Ishikawa (cell line): ENCODE data around the gene CCDC34.

Source experiments
- CEBPB ChIP-seq: IDR thresholded peaks from 2 replicates; pipeline ENCODE4 v1.6.1; 2012
- CREB1 ChIP-seq: IDR thresholded peaks from 2 replicates; pipeline ENCODE4 v1.6.1; 2012; ENCODE audit warnings: low read depth
- EGR1 ChIP-seq: IDR thresholded peaks from 2 replicates; pipeline ENCODE4 v1.6.1; 2012
- EP300 ChIP-seq: IDR thresholded peaks from 2 replicates; pipeline ENCODE4 v1.6.1; 2012; ENCODE audit warnings: borderline replicate concordance
- FOXM1 ChIP-seq: IDR thresholded peaks from 2 replicates; pipeline ENCODE4 v1.6.1; 2012; ENCODE audit warnings: low read depth, borderline replicate concordance
- MAX ChIP-seq: IDR thresholded peaks from 2 replicates; pipeline ENCODE4 v1.6.1; 2012
- NFIC ChIP-seq: IDR thresholded peaks from 2 replicates; pipeline ENCODE4 v1.6.1; 2012
- RAD21 ChIP-seq: IDR thresholded peaks from 2 replicates; pipeline ENCODE4 v1.6.1; 2012; ENCODE audit warnings: low read depth
- REST ChIP-seq: IDR thresholded peaks from 2 replicates; pipeline ENCODE4 v1.6.1; 2012; ENCODE audit warnings: low read depth, mild to moderate bottlenecking
- TAF1 ChIP-seq: IDR thresholded peaks from 2 replicates; pipeline ENCODE4 v1.6.1; 2012; ENCODE audit warnings: low read depth, mild to moderate bottlenecking
- TCF12 ChIP-seq: IDR thresholded peaks from 2 replicates; pipeline ENCODE4 v1.6.1; 2012; ENCODE audit warnings: low read depth
- TEAD4 ChIP-seq: IDR thresholded peaks from 2 replicates; pipeline ENCODE4 v1.6.1; 2012

GRCh38 chr11:27401280-27401832 is 38.3 kb upstream of the CCDC34 start:
- TF ChIP-seq EGR1 (no peak), EP300 (no peak), TEAD4 (no peak), MAX (no peak), CEBPB (no peak), FOXM1 (no peak), REST (no peak), TCF12 (no peak), TAF1 (no peak), RAD21 (no peak), CREB1 (no peak), NFIC (no peak)
